Vagina (tissue), 2 donors: Measurements from ENCODE around the gene GSTM1. TPM values are rescaled to one million over a fixed set of nuclear protein-coding genes. Genes with fewer than 3 reads are reported as not detected.

Experiments used
- DNase-seq, 2 donors: peaks; one replicate each; pipeline ENCODE4 v3.0.0-alpha.2; 2017; ENCODE audit errors: extremely low spot score in 2 of 2
- H3K27ac ChIP-seq: fragments of 200-600 bp; sonication (generic); one replicate; pipeline ENCODE4 v1.5.1; 2019
- H3K27me3 ChIP-seq: fragments of 200-600 bp; sonication (generic); one replicate; pipeline ENCODE4 v1.5.1; 2019
- H3K36me3 ChIP-seq, 2 donors: fragments of 200-600 bp; sonication (generic); one replicate each; pipeline ENCODE4 v1.5.1; 2017 to 2019
- H3K4me1 ChIP-seq: fragments of 200-600 bp; sonication (generic); one replicate; pipeline ENCODE4 v1.5.1; 2019
- H3K4me3 ChIP-seq, 2 donors: fragments of 200-600 bp; sonication (generic); 1 replicate in 1 of 2; 2 replicates in 1 of 2; pipeline ENCODE4 v1.5.1; 2016 to 2019
- H3K9me3 ChIP-seq: fragments of 200-600 bp; sonication (generic); one replicate; pipeline ENCODE4 v1.5.1; 2019
- CTCF ChIP-seq, 3 experiments: fragments of 450-650 bp in 2 of 3; fragments of 200-600 bp in 1 of 3; sonication (generic) in 1 of 3; IDR thresholded peaks; one replicate each; pipeline ENCODE4 v1.5.1; 2017 to 2019; ENCODE audit warnings: antibody characterized with exemption in 3 of 3, mild to moderate bottlenecking in 2 of 3, moderate library complexity in 2 of 3
- POLR2A ChIP-seq, 2 donors: fragments of 450-650 bp; IDR thresholded peaks; one replicate each; pipeline ENCODE4 v1.6.1; 2017; ENCODE audit warnings: antibody characterized with exemption in 2 of 2, mild to moderate bottlenecking in 2 of 2, moderate library complexity in 2 of 2
- POLR2AphosphoS5 ChIP-seq, 2 donors: sonication (generic); formaldehyde crosslinking; IDR thresholded peaks; one replicate each; pipeline ENCODE4 v1.9.0; 2017; ENCODE audit warnings: antibody characterized with exemption in 2 of 2, mild to moderate bottlenecking in 2 of 2, low read depth in 1 of 2; ENCODE audit not compliant: insufficient read depth in 1 of 2
- intact Hi-C: fragments of 100-400 bp; cut with DNase I; formaldehyde crosslinking; loops from one replicate; pipeline ENCODE4 v1.15.1; 2023
- total RNA-seq: library from RNA; depleted of rRNA; stranded (reverse); fragments of >200 nt; gene quantifications from one replicate; pipeline ENCODE4 v1.2.3, GENCODE V29; 2016

Gene GSTM1
- total RNA-seq, 1 donor from 2014 or later: 156 TPM

- Histone ChIP-seq H3K9me3 (no peaks in the 10 kb centered on the region), H3K4me1 (peaks cover 2% of the 10 kb centered on the region)
- intact Hi-C loops: no loop called here
These were observed 45.7 kb downstream of the GSTM1 start for GRCh38 chr1:109733236-109733870.

GRCh38 chr1:109739738-109740614 lies 52.4 kb downstream of the GSTM1 start:
- no peaks in the 10 kb centered on the region for H3K9me3 ChIP-seq
- no peak for DNase-seq
- peak overlapping the region; percentile 83 to 96 for H3K4me3 ChIP-seq
- H3K36me3 ChIP-seq: peaks cover 0 to 15% of the 10 kb centered on the region in 2 donors
- H3K27me3 ChIP-seq: no peaks in the 10 kb centered on the region
- H3K27ac ChIP-seq: peak overlapping the region; percentile 90
- intact Hi-C loops: no loop called here
- peaks cover 21% of the 10 kb centered on the region for H3K4me1 ChIP-seq
- TF ChIP-seq POLR2A (IDR thresholded peaks at IDR 0.05) (peak in 1 of 2 donors; percentile 85), POLR2AphosphoS5 (IDR thresholded peaks at IDR 0.05; ENCODE audit: insufficient read depth in 1 of 2, low read depth in 1 of 2) (peak; percentile 72 to 97), CTCF (IDR thresholded peaks at IDR 0.05) (no peak)

More at GRCh38 chr1:109733236-109733870, 45.7 kb downstream of the GSTM1 start:
- TF ChIP-seq CTCF (IDR thresholded peaks at IDR 0.05) (no peak), POLR2AphosphoS5 (IDR thresholded peaks at IDR 0.05; ENCODE audit: insufficient read depth in 1 of 2, low read depth in 1 of 2) (no peak), POLR2A (IDR thresholded peaks at IDR 0.05) (no peak)
- peaks cover 0 to 15% of the 10 kb centered on the region in 2 donors for H3K36me3 ChIP-seq
- no peak overlapping the region for H3K27ac ChIP-seq
- H3K4me3 ChIP-seq: no peak overlapping the region
- no peaks in the 10 kb centered on the region for H3K27me3 ChIP-seq
- DNase-seq: no peak

GRCh38 chr1:109740615-109741373 lies 53.2 kb downstream of the GSTM1 start, which contains the start of gene GSTM3:
Gene GSTM3 (minus strand): TSS chr1:109741038. CDS start chr1:109740287, 751 bp downstream.
- Histone ChIP-seq H3K27ac (peak within 1 kb of the TSS; percentile 90), H3K9me3 (no peaks in the 10 kb centered on the region), H3K27me3 (no peaks in the 10 kb centered on the region), H3K36me3 (peaks cover 0 to 15% of the 10 kb centered on the region in 2 donors), H3K4me1 (peaks cover 21% of the 10 kb centered on the region), H3K4me3 (peak within 1 kb of the TSS; percentile 83 to 96)
- TF ChIP-seq POLR2AphosphoS5 (IDR thresholded peaks at IDR 0.05; ENCODE audit: insufficient read depth in 1 of 2, low read depth in 1 of 2) (no peak), POLR2A (IDR thresholded peaks at IDR 0.05) (no peak), CTCF (IDR thresholded peaks at IDR 0.05) (no peak)
- no peak for DNase-seq
- intact Hi-C loops: no loop called here

Other genes starting within 250 kb of the GSTM1 start
- 1.5 TPM for gene SYPL2, start 221.3 kb upstream of the GSTM1 start, total RNA-seq
- 4.9 TPM for gene ATXN7L2, start 203.9 kb upstream of the GSTM1 start, total RNA-seq
- 8.3 TPM for gene CYB561D1, start 193.7 kb upstream of the GSTM1 start, total RNA-seq
- 6.4 TPM for gene AMIGO1, start 178.1 kb upstream of the GSTM1 start, total RNA-seq
- not detected for gene GPR61, start 147.9 kb upstream of the GSTM1 start, total RNA-seq
- 4.9 TPM for gene GNAI3, start 139.2 kb upstream of the GSTM1 start, total RNA-seq
- not detected for gene GNAT2, start 68.2 kb upstream of the GSTM1 start, total RNA-seq
- 38.5 TPM for gene AMPD2, start 68.0 kb upstream of the GSTM1 start, total RNA-seq
- 36.1 TPM for gene GSTM4, start 31.7 kb upstream of the GSTM1 start, total RNA-seq
- 130 TPM for gene GSTM2, start 19.8 kb upstream of the GSTM1 start, total RNA-seq
- 21.1 TPM for gene GSTM5, start 24.4 kb downstream of the GSTM1 start, total RNA-seq
- gene GSTM3, start 53.2 kb downstream of the GSTM1 start, total RNA-seq: 199 TPM
- not detected for gene EPS8L3, start 76.1 kb downstream of the GSTM1 start, total RNA-seq
- 159 TPM for gene CSF1, start 223.0 kb downstream of the GSTM1 start, total RNA-seq